DMS53 treated with DMSO at 0.1 percent for 48 hours (cell line): ENCODE results near the gene RASSF3.
"Not testable (repeated sequence)": the region's sequence is repeated elsewhere in the genome, so short reads cannot be mapped to it uniquely, and the experiment has no call there.

Experiments
- DNase-seq: peaks from one replicate; lab custom pipeline; 2025; ENCODE audit not compliant: unreplicated experiment; lab: John Stamatoyannopoulos, UW

The RASSF3 gene

GRCh38 chr12:64610079-64610659, at the start of gene RASSF3:
Gene RASSF3 (plus strand): TSS chr12:64610495. CDS start chr12:64610633, 138 bp downstream.
- DNase-seq = peak; percentile 49

- DNase-seq = no peak
Observed at GRCh38 chr12:64561302-64562136, 48.8 kb upstream of the RASSF3 start.

GRCh38 chr12:64566122-64566521, 44.2 kb upstream of the RASSF3 start:
- DNase-seq = no peak

- no peak for DNase-seq
Observed at GRCh38 chr12:64566831-64567517, 43.3 kb upstream of the RASSF3 start.

GRCh38 chr12:64567570-64567969, 42.7 kb upstream of the RASSF3 start:
- DNase-seq = no peak

- no peak for DNase-seq
Observed at GRCh38 chr12:64568298-64568697, 42.0 kb upstream of the RASSF3 start.

- no peak for DNase-seq
Observed at GRCh38 chr12:64569923-64570691, 40.2 kb upstream of the RASSF3 start.

GRCh38 chr12:64571411-64571810, 38.9 kb upstream of the RASSF3 start:
- DNase-seq = no peak

- no peak for DNase-seq
Observed at GRCh38 chr12:64572241-64572640, 38.1 kb upstream of the RASSF3 start.

GRCh38 chr12:64574837-64575236, 35.5 kb upstream of the RASSF3 start:
- no peak for DNase-seq

- DNase-seq = no peak
Observed at GRCh38 chr12:64577046-64577445, 33.2 kb upstream of the RASSF3 start.

GRCh38 chr12:64578566-64578965, 31.7 kb upstream of the RASSF3 start:
- no peak for DNase-seq

- no peak for DNase-seq
Observed at GRCh38 chr12:64580681-64581080, 29.6 kb upstream of the RASSF3 start.

GRCh38 chr12:64582114-64582513, 28.2 kb upstream of the RASSF3 start:
- DNase-seq = no peak

GRCh38 chr12:64582862-64583261, 27.4 kb upstream of the RASSF3 start:
- no peak for DNase-seq

GRCh38 chr12:64583395-64583770, 26.9 kb upstream of the RASSF3 start:
- DNase-seq = not testable (repeated sequence)

- DNase-seq = no peak
Observed at GRCh38 chr12:64583771-64584421, 26.4 kb upstream of the RASSF3 start.

GRCh38 chr12:64585104-64585503, 25.2 kb upstream of the RASSF3 start:
- DNase-seq = no peak

GRCh38 chr12:64587447-64587846, 22.8 kb upstream of the RASSF3 start:
- DNase-seq = no peak

- no peak for DNase-seq
Observed at GRCh38 chr12:64590183-64590582, 20.1 kb upstream of the RASSF3 start.
